Endothelial cell of umbilical vein (primary cell): Measurements from ENCODE around the gene THAP4.

Experiments used
- CTCF ChIP-seq, 2 donors: IDR thresholded peaks; 1 replicate in 1 of 2; 2 replicates in 1 of 2; pipeline ENCODE4 v1.5.1; 2011; ENCODE audit warnings: low read length in 2 of 2, mild to moderate bottlenecking in 2 of 2, moderate library complexity in 2 of 2, control low read depth in 1 of 2, inconsistent platforms in 1 of 2, low read depth in 1 of 2; ENCODE audit not compliant: insufficient read depth in 1 of 2; ENCODE audit errors: extremely low read depth in 1 of 2
- EZH2 ChIP-seq: IDR thresholded peaks from 2 replicates; pipeline ENCODE4 v1.6.1; 2012; ENCODE audit warnings: borderline replicate concordance, low read depth, mild to moderate bottlenecking, moderate library complexity, low read length, inconsistent platforms; ENCODE audit not compliant: severe bottlenecking
- POLR2A ChIP-seq: IDR thresholded peaks from 2 replicates; pipeline ENCODE4 v1.6.1; 2012; ENCODE audit warnings: low read depth, mild to moderate bottlenecking, control low read depth, low read length
- POLR2AphosphoS5 ChIP-seq: IDR thresholded peaks from 2 replicates; pipeline ENCODE4 v1.6.1; 2012; ENCODE audit warnings: low read depth, mild to moderate bottlenecking, control low read depth, low read length, moderate library complexity; ENCODE audit not compliant: insufficient read depth

GRCh38 chr2:241541564-241542277 lies 95.2 kb downstream of the THAP4 start:
- TF ChIP-seq CTCF (IDR thresholded peaks at IDR 0.05; ENCODE audit: extremely low read depth in 1 of 2, insufficient read depth in 1 of 2, low read depth in 1 of 2, low read length in 2 of 2) (no peak), POLR2A (no peak), POLR2AphosphoS5 (no peak), EZH2 (no peak)
